Esophagus muscularis mucosa (tissue), 4 donors: Measurements from ENCODE around the gene SLC25A18. TPM values are rescaled to one million over a fixed set of nuclear protein-coding genes. Genes with fewer than 3 reads are reported as not detected.

Experiments
- DNase-seq: peaks from one replicate; pipeline ENCODE4 v3.0.0-alpha.2; 2017; ENCODE audit errors: extremely low spot score
- H3K27ac ChIP-seq, 4 donors: fragments of 200-600 bp; sonication (generic); replicated peaks in 1 of 4; 1 replicate in 3 of 4; 2 replicates in 1 of 4; pipeline ENCODE4 v1.5.1; 2016 to 2019; ENCODE audit warnings: mild to moderate bottlenecking in 1 of 4
- H3K27me3 ChIP-seq, 4 donors: fragments of 200-600 bp; sonication (generic); one replicate each; pipeline versions ENCODE4 v1.5.1 to v1.6.0; 2016 to 2019
- H3K36me3 ChIP-seq, 4 donors: fragments of 200-600 bp; sonication (generic); one replicate each; pipeline ENCODE4 v1.5.1; 2016 to 2019
- H3K4me1 ChIP-seq, 4 donors: fragments of 200-600 bp; sonication (generic); one replicate each; pipeline ENCODE4 v1.5.1; 2016 to 2019
- H3K4me3 ChIP-seq, 4 donors: fragments of 200-600 bp; sonication (generic); 1 replicate in 2 of 4; 2 replicates in 2 of 4; pipeline ENCODE4 v1.5.1; 2016 to 2019; ENCODE audit warnings: mild to moderate bottlenecking in 4 of 4, moderate library complexity in 1 of 4
- H3K9me3 ChIP-seq, 4 donors: fragments of 200-600 bp; sonication (generic); 1 replicate in 3 of 4; 2 replicates in 1 of 4; pipeline ENCODE4 v1.5.1; 2016 to 2019
- EP300 ChIP-seq: sonication (generic); formaldehyde crosslinking; IDR thresholded peaks from one replicate; pipeline ENCODE4 v1.6.1; 2017; ENCODE audit warnings: antibody characterized with exemption
- POLR2A ChIP-seq: fragments of 450-650 bp; IDR thresholded peaks from one replicate; pipeline ENCODE4 v1.6.1; 2017; ENCODE audit warnings: antibody characterized with exemption, moderate library complexity, mild to moderate bottlenecking, low read depth
- POLR2AphosphoS5 ChIP-seq, 2 donors: sonication (generic); formaldehyde crosslinking; IDR thresholded peaks; one replicate each; pipeline ENCODE4 v1.6.1; 2017; ENCODE audit warnings: antibody characterized with exemption in 2 of 2
- WGBS: methylation state at CpG from one replicate; pipeline ENCODE4 v1.1.5; 2018; 5-methylcytosine and 5-hydroxymethylcytosine counted together
- intact Hi-C: fragments of 100-400 bp; cut with DNase I; formaldehyde crosslinking; loops from one replicate; pipeline ENCODE4 v1.15.1; 2023
- total RNA-seq, 4 donors: library from RNA; depleted of rRNA; stranded (reverse); fragments of >200 nt; gene quantifications; one replicate each; pipeline versions ENCODE4 v1.1.0 to v1.2.1, GENCODE V29; 2016
- TF ChIP-seq, protein P1 (sequence below), 3 experiments: fragments of 200-600 bp in 2 of 3; fragments of 450-650 bp in 1 of 3; sonication (generic) in 2 of 3; IDR thresholded peaks; one replicate each; pipeline ENCODE4 v1.5.1; 2017 to 2019; ENCODE audit warnings: antibody characterized with exemption in 3 of 3, mild to moderate bottlenecking in 2 of 3, moderate library complexity in 1 of 3

SLC25A18 gene
- total RNA-seq, 4 donors from 2014 or later: 0.42 to 2.8 (median 1.8) TPM

DNA sequence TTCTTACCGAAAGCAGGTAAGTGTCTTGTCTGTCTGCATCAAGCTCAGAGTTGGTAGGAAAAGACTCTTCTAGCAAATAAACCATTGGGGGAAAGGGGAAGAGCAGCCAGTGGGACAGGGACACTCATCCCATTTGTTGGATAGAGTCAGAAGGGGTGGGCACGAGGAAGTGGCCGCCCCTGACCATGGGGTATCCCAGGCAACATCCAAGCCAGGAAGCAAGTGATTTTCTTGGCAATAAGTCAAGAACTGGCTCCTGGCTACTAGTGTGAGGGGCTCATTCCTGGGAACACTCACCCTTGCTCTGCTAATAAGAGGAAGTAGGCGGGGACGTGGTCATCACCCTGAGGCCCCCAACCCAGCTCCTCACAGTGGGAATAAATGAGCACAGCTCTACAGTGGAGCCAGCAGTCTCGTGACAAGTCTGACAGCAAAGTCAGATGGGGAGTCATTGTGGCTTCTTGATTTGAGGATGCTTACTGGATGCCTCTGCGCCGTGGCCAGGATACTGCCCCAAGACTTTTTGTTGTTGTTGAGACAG lies 6.7 kb downstream of the SLC25A18 start:
- Histone ChIP-seq H3K4me1 (peaks cover 42 to 48% (median 44%) of the 10 kb centered on the region in 4 donors), H3K27me3 (no peaks in the 10 kb centered on the region), H3K36me3 (no peaks in the 10 kb centered on the region), H3K4me3 (peak overlapping the region in 3 of 4 donors; percentile 41 to 55 (median 48)), H3K27ac (peak overlapping the region; percentile 85 to 97 (median 94)), H3K9me3 (no peaks in the 10 kb centered on the region)
- DNase-seq: no peak
- intact Hi-C loops: loop anchor here (10.0 kb wide), 1 partner anchor 145 kb away; no protein-coding TSS in a partner anchor
- TF ChIP-seq EP300: no peak
- TF ChIP-seq POLR2AphosphoS5 (IDR thresholded peaks at IDR 0.05): peak in 1 of 2 donors; percentile 32
- 40% methylated on average over 8 of the region's 8 CpGs for WGBS

- 25% methylated on average over 21 of the region's 21 CpGs for WGBS
- H3K4me3 ChIP-seq: peak overlapping the region; percentile 27 to 55 (median 44)
- DNase-seq: peak; percentile 96
- H3K27ac ChIP-seq: peak overlapping the region; percentile 85 to 97 (median 94)
- intact Hi-C loops: no loop called here
- H3K9me3 ChIP-seq: no peaks in the 10 kb centered on the region
- H3K4me1 ChIP-seq: peaks cover 41 to 48% (median 42%) of the 10 kb centered on the region in 4 donors
- H3K27me3 ChIP-seq: no peaks in the 10 kb centered on the region
- no peaks in the 10 kb centered on the region for H3K36me3 ChIP-seq
- TF ChIP-seq POLR2A (no peak), POLR2AphosphoS5 (IDR thresholded peaks at IDR 0.05) (peak; percentile 99), EP300 (peak; percentile 100)
Observed at GRCh38 chr22:17570851-17571631, 7.7 kb downstream of the SLC25A18 start.

DNA sequence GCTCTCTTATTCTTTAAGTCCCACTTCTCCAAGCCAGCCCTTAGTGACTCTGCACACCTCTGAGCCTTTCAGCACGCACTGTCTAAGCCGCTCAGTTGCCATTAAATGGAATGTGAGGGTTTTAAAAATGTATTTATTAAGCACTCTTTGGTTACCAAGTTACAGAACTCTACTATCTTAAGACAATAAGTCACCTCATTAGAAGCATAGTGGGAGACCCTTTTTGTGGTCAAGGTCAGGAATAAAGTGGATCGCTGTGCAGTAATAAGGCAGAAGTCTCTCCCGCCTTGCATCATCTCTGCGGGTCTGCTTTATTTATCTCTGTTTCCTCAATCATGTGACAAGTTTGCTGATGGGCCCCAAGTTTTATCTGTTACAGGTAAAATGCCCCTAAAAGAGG lies 11.9 kb downstream of the SLC25A18 start:
- Histone ChIP-seq H3K4me3 (no peak overlapping the region), H3K36me3 (no peaks in the 10 kb centered on the region), H3K27ac (no peak overlapping the region), H3K4me1 (peaks cover 28 to 46% (median 40%) of the 10 kb centered on the region in 4 donors), H3K9me3 (no peaks in the 10 kb centered on the region), H3K27me3 (no peaks in the 10 kb centered on the region)
- no peak for TF ChIP-seq POLR2AphosphoS5 (IDR thresholded peaks at IDR 0.05)
- TF ChIP-seq, protein P1, sequence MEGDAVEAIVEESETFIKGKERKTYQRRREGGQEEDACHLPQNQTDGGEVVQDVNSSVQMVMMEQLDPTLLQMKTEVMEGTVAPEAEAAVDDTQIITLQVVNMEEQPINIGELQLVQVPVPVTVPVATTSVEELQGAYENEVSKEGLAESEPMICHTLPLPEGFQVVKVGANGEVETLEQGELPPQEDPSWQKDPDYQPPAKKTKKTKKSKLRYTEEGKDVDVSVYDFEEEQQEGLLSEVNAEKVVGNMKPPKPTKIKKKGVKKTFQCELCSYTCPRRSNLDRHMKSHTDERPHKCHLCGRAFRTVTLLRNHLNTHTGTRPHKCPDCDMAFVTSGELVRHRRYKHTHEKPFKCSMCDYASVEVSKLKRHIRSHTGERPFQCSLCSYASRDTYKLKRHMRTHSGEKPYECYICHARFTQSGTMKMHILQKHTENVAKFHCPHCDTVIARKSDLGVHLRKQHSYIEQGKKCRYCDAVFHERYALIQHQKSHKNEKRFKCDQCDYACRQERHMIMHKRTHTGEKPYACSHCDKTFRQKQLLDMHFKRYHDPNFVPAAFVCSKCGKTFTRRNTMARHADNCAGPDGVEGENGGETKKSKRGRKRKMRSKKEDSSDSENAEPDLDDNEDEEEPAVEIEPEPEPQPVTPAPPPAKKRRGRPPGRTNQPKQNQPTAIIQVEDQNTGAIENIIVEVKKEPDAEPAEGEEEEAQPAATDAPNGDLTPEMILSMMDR (IDR thresholded peaks at IDR 0.05): no peak
- no peak for TF ChIP-seq EP300
- TF ChIP-seq POLR2A: no peak
- intact Hi-C loops: no loop called here
- WGBS: 86% methylated on average over 5 of the region's 5 CpGs
- no peak for DNase-seq

- no peak for TF ChIP-seq POLR2A
- H3K4me1 ChIP-seq: peaks cover 23 to 40% (median 35%) of the 10 kb centered on the region in 4 donors
- no peaks in the 10 kb centered on the region for H3K9me3 ChIP-seq
- intact Hi-C loops: no loop called here
- 74% methylated on average over 4 of the region's 4 CpGs for WGBS
- H3K36me3 ChIP-seq: peaks cover 0 to 2% (median under 1%) of the 10 kb centered on the region in 4 donors
- no peak overlapping the region for H3K27ac ChIP-seq
- H3K27me3 ChIP-seq: no peaks in the 10 kb centered on the region
- no peak for DNase-seq
- no peak overlapping the region for H3K4me3 ChIP-seq
Observed at GRCh38 chr22:17575681-17576080, 12.4 kb downstream of the SLC25A18 start.

- TF ChIP-seq POLR2A: no peak
- TF ChIP-seq, protein P1 (IDR thresholded peaks at IDR 0.05): no peak
- TF ChIP-seq POLR2AphosphoS5 (IDR thresholded peaks at IDR 0.05): no peak
- TF ChIP-seq EP300: no peak
- Histone ChIP-seq H3K36me3 (peaks cover 0 to 6% (median 2%) of the 10 kb centered on the region in 4 donors), H3K27ac (no peak overlapping the region), H3K4me1 (peaks cover 18 to 32% (median 29%) of the 10 kb centered on the region in 4 donors), H3K9me3 (no peaks in the 10 kb centered on the region), H3K4me3 (no peak overlapping the region), H3K27me3 (peaks cover 0 to 7% (median 0%) of the 10 kb centered on the region in 4 donors)
- WGBS: 88% methylated on average over 5 of the region's 6 CpGs
- intact Hi-C loops: no loop called here
- no peak for DNase-seq
Observed at GRCh38 chr22:17576470-17576869, 13.2 kb downstream of the SLC25A18 start.
